ENCODE results near the gene DNAL1.

GRCh38 chr14:73686901-73687300 is 42.1 kb downstream of the DNAL1 start:
- TF ChIP-seq POLR2A (IDR thresholded peaks at IDR 0.05), result no peak
- no peak for TF ChIP-seq CTCF (IDR thresholded peaks at IDR 0.05)
